Measurements from ENCODE around the gene OPRD1. TPM values are rescaled to one million over a fixed set of nuclear protein-coding genes. Genes with fewer than 3 reads are reported as not detected.
"Not testable (repeated sequence)": the region's sequence is repeated elsewhere in the genome, so short reads cannot be mapped to it uniquely, and the experiment has no call there.

Gene OPRD1
- total and polyA plus RNA-seq, 7 experiments from 2014 or later, result not detected

GRCh38 chr1:28783363-28783762 lies 28.6 kb upstream of the OPRD1 start:
- Histone ChIP-seq H3K4me3 (ENCODE audit: low read length) (no peak overlapping the region), H3K9me3 (ENCODE audit: control insufficient read depth in 2 of 3, low read length in 3 of 3) (no peaks in the 10 kb centered on the region), H3K36me3 (ENCODE audit: control insufficient read depth in 2 of 3, insufficient read depth in 3 of 3, low read length in 3 of 3) (no peaks in the 10 kb centered on the region), H3K27ac (ENCODE audit: low read depth, low read length) (no peak overlapping the region), H3K4me1 (ENCODE audit: control insufficient read depth in 2 of 2, insufficient read depth in 2 of 2, low read length in 2 of 2) (no peaks in the 10 kb centered on the region), H3K27me3 (ENCODE audit: control insufficient read depth in 2 of 2, insufficient read depth in 2 of 2, low read length in 2 of 2) (no peaks in the 10 kb centered on the region)
- Mint-ChIP-seq H3K4me3 (no peak overlapping the region), H3K36me3 (no peaks in the 10 kb centered on the region), H3K4me1 (peaks cover 0 to 10% (median 5%) of the 10 kb centered on the region in 7 donors), H3K9me3 (no peaks in the 10 kb centered on the region), H3K27ac (no peak overlapping the region), H3K27me3 (peaks cover 0 to 11% (median 0%) of the 10 kb centered on the region in 5 donors)
- ATAC-seq (no peak), DNase-seq (no peak)
- POLR2A ChIA-PET, result interaction anchor here (1.5 kb wide), 1 partner anchor 8 kb away, joined by 5 read pairs; no protein-coding TSS in a partner anchor
- intact Hi-C loops (cut with micrococcal nuclease), result no loop called here
- CTCF ChIA-PET, result interaction anchor here (1.5 to 3.7 kb wide), 4 partner anchors 8 to 419 kb away, joined by 3 to 45 read pairs (median 16); no protein-coding TSS in a partner anchor

DNA sequence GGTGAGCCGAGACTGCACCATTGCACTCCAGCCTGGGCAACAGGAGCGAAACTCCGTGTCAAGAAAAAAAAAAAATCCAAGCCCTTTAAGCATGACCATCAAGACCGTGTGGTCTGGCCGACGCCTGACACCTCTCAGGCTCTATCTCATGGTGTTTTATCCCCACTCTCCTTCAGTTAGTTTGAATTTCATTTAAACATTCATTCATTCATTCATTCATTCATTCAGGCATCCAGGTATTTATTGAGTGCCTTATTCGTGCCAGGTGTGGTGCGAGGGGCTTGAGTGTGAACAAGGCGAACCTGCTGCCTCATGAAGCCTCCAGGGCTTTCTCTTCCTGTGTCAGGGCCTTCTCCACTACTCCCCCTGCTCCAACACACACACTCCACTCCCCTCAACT lies 22.6 kb upstream of the OPRD1 start:
- H3K27ac ChIP-seq (ENCODE audit: low read depth, low read length), result no peak overlapping the region
- Mint-ChIP-seq H3K4me1 (peaks cover 0 to 10% (median 5%) of the 10 kb centered on the region in 7 donors), H3K36me3 (no peaks in the 10 kb centered on the region), H3K27ac (no peak overlapping the region), H3K27me3 (peaks cover 0 to 30% (median 0%) of the 10 kb centered on the region in 5 donors), H3K4me3 (no peak overlapping the region), H3K9me3 (no peaks in the 10 kb centered on the region)
- ChIA-PET POLR2A (no interaction called here), CTCF (no interaction called here)
- H3K4me3 ChIP-seq (ENCODE audit: low read length), result no peak overlapping the region
- DNase-seq, result no peak
- no peaks in the 10 kb centered on the region for H3K27me3 ChIP-seq (ENCODE audit: control insufficient read depth in 2 of 2, insufficient read depth in 2 of 2, low read length in 2 of 2)
- H3K4me1 ChIP-seq (ENCODE audit: control insufficient read depth in 2 of 2, insufficient read depth in 2 of 2, low read length in 2 of 2), result no peaks in the 10 kb centered on the region
- H3K9me3 ChIP-seq (ENCODE audit: control insufficient read depth in 2 of 3, low read length in 3 of 3), result no peaks in the 10 kb centered on the region
- ATAC-seq, result no peak
- no peaks in the 10 kb centered on the region for H3K36me3 ChIP-seq (ENCODE audit: control insufficient read depth in 2 of 3, insufficient read depth in 3 of 3, low read length in 3 of 3)
- intact Hi-C loops (cut with micrococcal nuclease), result loop anchor here in 1 of 2 donors (5.0 kb wide), 1 partner anchor 272 kb away; no protein-coding TSS in a partner anchor

DNA sequence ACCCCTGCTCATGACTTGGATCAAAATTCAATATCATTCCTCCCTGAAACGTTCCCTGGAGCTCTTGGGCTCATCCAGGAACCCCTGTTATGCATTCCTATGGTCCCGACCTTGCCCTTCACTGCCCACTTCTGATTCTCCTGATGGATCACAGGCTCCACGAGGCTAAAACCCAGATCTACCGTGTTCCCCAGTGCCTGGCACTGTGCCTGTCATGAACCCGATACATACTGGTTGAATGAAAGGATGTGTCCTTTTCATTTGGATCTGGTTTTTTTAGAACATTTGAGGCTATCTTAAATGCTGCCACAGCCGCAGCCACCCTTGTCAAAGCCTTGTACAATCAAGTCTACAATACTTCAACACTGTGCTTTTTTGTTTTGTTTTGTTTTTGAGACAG lies 22.2 kb upstream of the OPRD1 start:
- no peak for DNase-seq
- no peak overlapping the region for H3K4me3 Mint-ChIP-seq
- no peaks in the 10 kb centered on the region for H3K36me3 Mint-ChIP-seq
- H3K9me3 Mint-ChIP-seq, result no peaks in the 10 kb centered on the region
- Histone ChIP-seq H3K9me3 (ENCODE audit: control insufficient read depth in 2 of 3, low read length in 3 of 3) (no peaks in the 10 kb centered on the region), H3K36me3 (ENCODE audit: control insufficient read depth in 2 of 3, insufficient read depth in 3 of 3, low read length in 3 of 3) (no peaks in the 10 kb centered on the region), H3K27me3 (ENCODE audit: control insufficient read depth in 2 of 2, insufficient read depth in 2 of 2, low read length in 2 of 2) (no peaks in the 10 kb centered on the region), H3K4me3 (ENCODE audit: low read length) (no peak overlapping the region), H3K4me1 (ENCODE audit: control insufficient read depth in 2 of 2, insufficient read depth in 2 of 2, low read length in 2 of 2) (no peaks in the 10 kb centered on the region), H3K27ac (ENCODE audit: low read depth, low read length) (no peak overlapping the region)
- intact Hi-C loops (cut with micrococcal nuclease), result loop anchor here in 1 of 2 donors (5.0 kb wide), 1 partner anchor 273 kb away; no protein-coding TSS in a partner anchor
- peaks cover 0 to 30% (median 0%) of the 10 kb centered on the region in 5 donors for H3K27me3 Mint-ChIP-seq
- POLR2A ChIA-PET, result no interaction called here
- CTCF ChIA-PET, result no interaction called here
- H3K4me1 Mint-ChIP-seq, result peaks cover 0 to 8% (median 5%) of the 10 kb centered on the region in 7 donors
- H3K27ac Mint-ChIP-seq, result no peak overlapping the region
- no peak for ATAC-seq

DNA sequence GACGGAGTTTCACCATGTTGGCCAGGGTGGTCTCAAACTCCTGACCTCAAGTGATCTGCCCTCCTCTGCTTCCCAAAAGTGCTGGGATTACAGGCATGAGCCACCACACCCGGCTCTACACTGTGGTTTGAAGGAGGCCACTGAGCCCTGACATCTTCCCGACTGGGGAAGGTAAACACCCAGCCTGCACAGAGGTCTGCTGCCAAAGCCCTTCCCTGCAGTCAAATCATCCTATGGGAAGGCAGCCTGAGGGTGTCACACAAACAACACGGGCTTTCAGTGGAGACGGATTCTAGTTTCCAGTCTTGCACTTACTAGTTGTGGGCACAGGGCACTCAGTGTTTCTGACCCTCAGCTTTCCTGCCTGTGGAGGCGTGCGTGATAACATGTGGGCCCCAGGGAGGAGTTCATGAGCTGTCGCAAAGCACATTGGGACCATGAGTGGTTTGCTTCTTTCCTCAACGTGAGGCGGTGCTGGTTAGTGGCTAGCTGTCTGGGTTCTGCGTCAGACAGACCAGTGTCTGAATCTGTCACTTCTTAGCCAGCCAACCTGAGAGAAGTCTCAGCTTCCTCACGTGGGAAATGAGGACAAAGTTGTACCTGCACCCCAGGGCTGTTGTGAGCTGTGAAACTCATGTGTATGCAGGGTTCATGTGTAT lies 21.5 kb upstream of the OPRD1 start:
- ChIA-PET POLR2A (no interaction called here), CTCF (no interaction called here)
- intact Hi-C loops (cut with micrococcal nuclease), result no loop called here
- Mint-ChIP-seq H3K27me3 (peaks cover 0 to 27% (median 0%) of the 10 kb centered on the region in 5 donors), H3K4me1 (peaks cover 0 to 3% (median 0%) of the 10 kb centered on the region in 7 donors), H3K27ac (no peak overlapping the region), H3K9me3 (no peaks in the 10 kb centered on the region), H3K36me3 (no peaks in the 10 kb centered on the region), H3K4me3 (no peak overlapping the region)
- DNase-seq (no peak), ATAC-seq (no peak)
- Histone ChIP-seq H3K27ac (ENCODE audit: low read depth, low read length) (no peak overlapping the region), H3K27me3 (ENCODE audit: control insufficient read depth in 2 of 2, insufficient read depth in 2 of 2, low read length in 2 of 2) (no peaks in the 10 kb centered on the region), H3K9me3 (ENCODE audit: control insufficient read depth in 2 of 3, low read length in 3 of 3) (no peaks in the 10 kb centered on the region), H3K36me3 (ENCODE audit: control insufficient read depth in 2 of 3, insufficient read depth in 3 of 3, low read length in 3 of 3) (no peaks in the 10 kb centered on the region), H3K4me3 (ENCODE audit: low read length) (no peak overlapping the region), H3K4me1 (ENCODE audit: control insufficient read depth in 2 of 2, insufficient read depth in 2 of 2, low read length in 2 of 2) (no peaks in the 10 kb centered on the region)

DNA sequence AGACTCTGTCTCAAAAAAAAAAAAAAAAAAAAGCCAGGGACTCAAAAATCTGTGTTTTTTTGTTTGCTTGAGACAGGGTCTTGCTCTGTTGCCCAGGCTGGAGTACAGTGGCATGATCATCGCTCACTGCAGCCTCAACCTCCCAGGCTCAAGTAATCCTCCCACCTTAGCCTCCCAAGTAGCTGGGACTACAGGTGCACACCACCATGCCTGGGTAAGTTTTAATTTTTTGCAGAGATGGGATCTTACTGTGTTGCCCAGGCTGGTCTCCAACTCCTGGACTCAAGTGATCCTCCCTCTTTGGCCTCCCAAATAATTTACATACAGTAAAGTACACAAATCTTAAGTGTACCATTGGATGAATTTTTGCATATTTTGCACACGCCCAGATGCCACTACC lies 20.0 kb upstream of the OPRD1 start:
- H3K9me3 Mint-ChIP-seq; H3K27me3 ChIP-seq (ENCODE audit: control insufficient read depth in 2 of 2, insufficient read depth in 2 of 2, low read length in 2 of 2); H3K4me1 Mint-ChIP-seq; POLR2A ChIA-PET; CTCF ChIA-PET; H3K27ac Mint-ChIP-seq; H3K36me3 ChIP-seq (ENCODE audit: control insufficient read depth in 2 of 3, insufficient read depth in 3 of 3, low read length in 3 of 3); ATAC-seq; H3K4me3 ChIP-seq (ENCODE audit: low read length); H3K9me3 ChIP-seq (ENCODE audit: control insufficient read depth in 2 of 3, low read length in 3 of 3); H3K4me1 ChIP-seq (ENCODE audit: control insufficient read depth in 2 of 2, insufficient read depth in 2 of 2, low read length in 2 of 2); intact Hi-C loops (cut with micrococcal nuclease); H3K36me3 Mint-ChIP-seq; H3K4me3 Mint-ChIP-seq; DNase-seq; H3K27ac ChIP-seq (ENCODE audit: low read depth, low read length): not testable (repeated sequence)
- peaks cover 0 to 32% (median 0%) of the 10 kb centered on the region in 5 donors for H3K27me3 Mint-ChIP-seq

DNA sequence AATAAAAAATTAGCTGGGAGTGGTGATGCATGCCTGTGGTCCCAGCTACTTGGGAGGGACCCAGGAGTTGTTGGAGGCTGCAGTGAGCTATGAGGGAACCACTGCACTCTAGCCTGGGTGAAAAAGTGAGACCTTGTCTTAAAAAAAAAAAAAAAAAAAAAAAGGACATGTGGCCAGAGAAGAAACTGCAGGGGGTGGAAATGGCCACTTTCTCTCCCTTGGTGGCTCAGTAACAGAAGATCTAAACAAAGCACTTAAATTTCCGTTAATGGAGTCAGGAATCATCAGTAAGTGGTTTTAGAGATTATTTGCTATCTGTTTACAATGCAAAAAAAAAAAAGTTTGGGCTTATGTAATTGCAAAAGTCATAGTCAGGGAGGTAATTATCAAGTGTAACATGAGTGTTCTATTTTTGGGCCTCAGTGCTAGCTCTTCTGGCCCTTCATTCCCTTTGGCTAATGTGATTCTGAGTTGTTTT lies 19.3 kb upstream of the OPRD1 start:
- Histone ChIP-seq H3K4me3 (ENCODE audit: low read length) (no peak overlapping the region), H3K9me3 (ENCODE audit: control insufficient read depth in 2 of 3, low read length in 3 of 3) (no peaks in the 10 kb centered on the region), H3K4me1 (ENCODE audit: control insufficient read depth in 2 of 2, insufficient read depth in 2 of 2, low read length in 2 of 2) (no peaks in the 10 kb centered on the region), H3K27me3 (ENCODE audit: control insufficient read depth in 2 of 2, insufficient read depth in 2 of 2, low read length in 2 of 2) (no peaks in the 10 kb centered on the region), H3K27ac (ENCODE audit: low read depth, low read length) (no peak overlapping the region), H3K36me3 (ENCODE audit: control insufficient read depth in 2 of 3, insufficient read depth in 3 of 3, low read length in 3 of 3) (no peaks in the 10 kb centered on the region)
- ChIA-PET CTCF (interaction anchor here (0.7 kb wide), 1 partner anchor 410 kb away, joined by 3 read pairs; no protein-coding TSS in a partner anchor), POLR2A (interaction anchor here (0.5 to 0.6 kb wide), 2 partner anchors 10 to 400 kb away, joined by 3 to 4 read pairs; no protein-coding TSS in a partner anchor)
- intact Hi-C loops (cut with micrococcal nuclease), result no loop called here
- Mint-ChIP-seq H3K36me3 (no peaks in the 10 kb centered on the region), H3K9me3 (no peaks in the 10 kb centered on the region), H3K4me1 (peaks cover 0 to 5% (median 0%) of the 10 kb centered on the region in 7 donors), H3K27me3 (peaks cover 0 to 39% (median 0%) of the 10 kb centered on the region in 5 donors), H3K27ac (no peak overlapping the region), H3K4me3 (no peak overlapping the region)
- DNase-seq (no peak), ATAC-seq (no peak)

GRCh38 chr1:28794582-28794981 lies 17.4 kb upstream of the OPRD1 start:
- ATAC-seq; DNase-seq; H3K9me3 ChIP-seq (ENCODE audit: control insufficient read depth in 2 of 3, low read length in 3 of 3); H3K36me3 Mint-ChIP-seq; H3K4me3 Mint-ChIP-seq; H3K36me3 ChIP-seq (ENCODE audit: control insufficient read depth in 2 of 3, insufficient read depth in 3 of 3, low read length in 3 of 3); H3K27ac ChIP-seq (ENCODE audit: low read depth, low read length); H3K27me3 ChIP-seq (ENCODE audit: control insufficient read depth in 2 of 2, insufficient read depth in 2 of 2, low read length in 2 of 2); H3K27ac Mint-ChIP-seq; H3K4me3 ChIP-seq (ENCODE audit: low read length); H3K4me1 ChIP-seq (ENCODE audit: control insufficient read depth in 2 of 2, insufficient read depth in 2 of 2, low read length in 2 of 2); intact Hi-C loops (cut with micrococcal nuclease); H3K4me1 Mint-ChIP-seq; H3K9me3 Mint-ChIP-seq: not testable (repeated sequence)
- ChIA-PET CTCF (interaction anchor here (0.7 to 0.8 kb wide), 2 partner anchors 26 to 83 kb away, joined by 3 read pairs; no protein-coding TSS in a partner anchor), POLR2A (interaction anchor here (0.8 kb wide), 1 partner anchor 9 kb away, joined by 3 read pairs; no protein-coding TSS in a partner anchor)
- H3K27me3 Mint-ChIP-seq, result peaks cover 0 to 39% (median 0%) of the 10 kb centered on the region in 5 donors
